ENCODE data around the gene EVC.
"Not testable (repeated sequence)": the region's sequence is repeated elsewhere in the genome, so short reads cannot be mapped to it uniquely, and the experiment has no call there.

Gene EVC

GRCh38 chr4:5708449-5709206, 2.4 kb upstream of the EVC start, which contains the start of gene EVC2:
Gene EVC2, minus strand, starts transcription at chr4:5708559. Its CDS starts 46 bp downstream, at chr4:5708513.
- DNase-seq (ENCODE audit: low spot score) = no peak

GRCh38 chr4:5709207-5709575, 1.8 kb upstream of the EVC start:
- no peak for DNase-seq (ENCODE audit: low spot score)

- DNase-seq (ENCODE audit: low spot score) = no peak
Measured at GRCh38 chr4:5710065-5710960, 688 bp upstream of the EVC start.

GRCh38 chr4:5711479-5712184, 631 bp downstream of the EVC start:
- no peak for DNase-seq (ENCODE audit: low spot score)

DNA sequence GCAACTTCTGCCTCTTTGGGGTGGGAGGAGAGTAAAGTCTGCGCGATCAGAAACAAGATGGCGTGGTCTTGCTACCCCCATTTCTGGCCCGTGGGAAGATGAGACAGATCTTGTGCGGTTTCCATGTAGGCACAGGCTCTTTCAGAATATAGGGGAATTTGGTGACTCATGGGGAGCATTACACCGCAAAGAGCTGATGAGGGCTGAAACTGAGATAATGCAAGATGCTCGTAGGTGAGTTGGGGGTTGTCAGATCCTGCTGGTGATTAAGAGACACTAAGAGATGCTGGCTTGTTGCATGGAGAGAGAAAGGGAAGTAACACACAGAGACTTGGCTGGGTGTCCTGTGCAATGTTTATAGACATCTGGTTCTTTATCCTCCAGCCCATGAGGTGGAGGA, 1.5 kb downstream of the EVC start:
- DNase-seq (ENCODE audit: low spot score) = no peak

GRCh38 chr4:5712931-5713330, 1.9 kb downstream of the EVC start:
- DNase-seq (ENCODE audit: low spot score) = no peak

- no peak for DNase-seq (ENCODE audit: low spot score)
Measured at GRCh38 chr4:5713861-5714260, 2.9 kb downstream of the EVC start.

GRCh38 chr4:5715357-5715756, 4.4 kb downstream of the EVC start:
- DNase-seq (ENCODE audit: low spot score) = no peak

GRCh38 chr4:5716391-5716790, 5.4 kb downstream of the EVC start:
- no peak for DNase-seq (ENCODE audit: low spot score)

DNA sequence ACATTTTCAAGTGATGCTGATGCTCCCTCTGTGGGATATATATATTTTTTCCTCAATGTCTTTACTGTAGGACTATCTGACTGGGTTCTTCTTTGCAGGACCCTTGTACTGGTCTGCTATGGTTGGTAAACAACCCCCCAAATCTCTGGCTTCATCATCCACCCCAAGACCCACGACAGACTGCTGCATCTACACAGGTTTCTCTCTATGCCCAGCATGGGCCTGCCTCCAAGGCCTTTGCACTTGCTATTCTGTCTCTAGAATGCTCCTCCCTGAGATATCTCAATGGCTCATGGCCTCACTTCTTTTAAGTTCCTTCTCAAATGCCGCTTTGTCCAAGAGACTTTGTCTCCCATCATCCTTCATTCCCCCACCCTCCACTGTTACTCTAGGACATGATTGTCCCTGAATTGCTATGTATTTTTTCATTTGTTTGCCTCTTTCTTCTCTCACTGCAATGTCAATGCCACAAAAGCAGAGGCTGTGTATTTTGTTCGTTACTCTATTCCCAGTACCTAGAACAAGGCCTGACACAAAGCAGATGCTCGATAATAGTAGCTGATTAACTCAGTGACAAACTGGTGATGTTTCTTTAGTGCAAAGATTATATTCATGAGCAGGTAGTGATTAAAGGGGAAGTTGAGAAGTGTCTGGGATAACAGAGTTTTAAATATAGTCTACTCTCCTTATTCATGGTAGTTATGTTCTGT, 6.6 kb downstream of the EVC start:
- no peak for DNase-seq (ENCODE audit: low spot score)

- no peak for DNase-seq (ENCODE audit: low spot score)
Measured at GRCh38 chr4:5718411-5718810, 7.4 kb downstream of the EVC start.

DNA sequence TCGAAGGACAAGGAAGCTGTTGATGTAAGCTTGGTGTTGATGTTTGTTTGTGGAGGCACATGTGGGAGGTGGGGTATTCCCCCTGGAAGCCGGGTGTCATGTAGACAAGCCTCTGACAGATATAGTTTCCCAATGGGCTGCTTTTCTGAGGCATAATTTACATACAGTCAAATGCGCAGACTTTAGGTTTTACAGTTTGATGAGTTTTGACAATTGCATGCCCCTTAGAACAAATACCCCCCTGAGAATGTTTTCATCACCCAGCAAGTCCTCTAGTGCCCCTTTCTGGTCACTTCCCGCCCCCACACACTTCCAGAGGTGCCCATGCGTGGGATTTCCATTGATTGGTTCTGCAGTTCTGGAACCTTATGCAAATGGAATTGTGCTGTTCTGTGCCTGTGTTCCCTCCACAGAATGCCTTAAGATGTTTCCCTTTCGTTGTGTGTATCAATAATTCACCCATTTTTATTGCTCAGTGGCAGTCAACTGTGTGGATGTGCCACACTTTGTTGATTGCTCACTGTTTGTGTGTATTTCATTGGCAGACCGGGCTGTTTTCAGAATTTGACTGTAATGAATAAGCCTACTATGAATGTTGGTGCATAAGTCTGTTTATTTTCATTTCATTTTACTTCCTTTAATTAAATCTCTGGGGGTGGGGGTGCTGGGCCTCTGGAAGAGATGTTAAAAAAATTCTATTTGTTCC, 8.5 kb downstream of the EVC start:
- no peak for DNase-seq (ENCODE audit: low spot score)

DNA sequence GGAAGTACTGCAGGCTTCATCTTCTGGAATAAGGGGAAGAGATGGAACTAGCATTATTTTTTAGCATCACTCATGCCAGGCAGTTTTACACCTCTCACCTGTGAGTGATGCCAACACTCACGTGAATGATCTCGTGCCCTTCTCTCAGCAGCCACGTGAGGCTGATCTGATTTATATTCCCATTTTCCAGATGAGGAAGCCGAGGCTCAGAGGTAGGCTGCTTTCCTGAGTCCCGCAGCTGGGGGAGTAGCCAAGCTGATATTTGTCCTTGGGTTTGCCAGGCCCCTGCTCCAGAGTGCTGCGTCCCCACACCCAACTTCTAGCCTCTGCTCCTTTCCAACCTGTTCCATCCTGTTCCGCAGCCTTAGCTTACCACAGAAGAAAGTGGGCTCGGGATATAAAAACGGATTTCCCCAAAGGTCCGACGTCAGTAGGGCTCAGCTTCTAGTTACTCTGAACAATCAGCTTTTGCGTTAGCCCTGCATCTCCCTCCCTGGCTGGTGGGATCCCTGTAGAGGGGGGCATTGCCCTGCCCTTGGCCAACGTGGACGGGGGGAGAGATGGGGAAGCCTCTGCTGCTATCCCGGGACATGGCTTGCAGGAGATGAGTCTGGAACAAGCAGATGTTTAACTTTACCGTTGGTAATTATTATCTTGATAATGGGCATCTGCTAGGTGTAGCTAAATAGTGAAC, 9.3 kb downstream of the EVC start:
- no peak for DNase-seq (ENCODE audit: low spot score)

DNA sequence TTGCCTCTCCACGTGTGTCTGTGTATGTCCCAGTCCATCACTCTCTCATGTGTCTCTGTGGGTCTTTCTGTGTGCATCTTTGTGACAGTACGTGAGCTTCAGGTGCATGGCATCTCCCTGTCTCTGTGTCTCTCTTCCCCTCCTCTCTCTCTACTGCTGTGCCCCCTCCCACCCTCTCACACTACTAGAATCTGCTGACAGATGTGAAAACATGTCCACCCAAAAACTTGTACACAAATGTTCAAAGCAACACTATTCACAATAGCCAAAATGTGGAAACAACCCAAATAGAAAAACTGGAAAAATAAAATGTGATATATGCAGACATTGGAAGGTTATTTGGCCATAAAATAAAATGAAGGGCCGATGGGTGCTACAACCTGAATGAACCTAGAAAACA, 10.0 kb downstream of the EVC start:
- no peak for DNase-seq (ENCODE audit: low spot score)

DNA sequence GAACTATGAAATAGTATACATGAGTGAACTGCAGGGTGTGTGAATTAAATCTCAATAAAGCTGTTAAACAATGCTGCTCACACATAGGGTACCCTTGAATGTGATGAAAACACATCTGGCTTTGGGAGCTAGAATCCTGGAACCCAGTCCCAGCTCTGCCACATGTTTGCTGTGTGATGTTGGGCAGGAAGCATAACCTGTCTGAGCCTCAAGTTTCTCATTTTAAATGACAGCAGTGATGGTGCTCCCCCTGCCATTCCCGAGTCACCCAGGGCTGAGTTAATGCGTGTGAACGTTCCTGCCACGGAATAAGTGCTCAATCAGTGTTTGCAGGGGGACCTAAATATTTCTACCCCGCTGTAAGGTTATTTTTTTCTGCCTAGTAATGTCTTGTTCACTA, 10.9 kb downstream of the EVC start:
- DNase-seq (ENCODE audit: low spot score) = no peak

DNA sequence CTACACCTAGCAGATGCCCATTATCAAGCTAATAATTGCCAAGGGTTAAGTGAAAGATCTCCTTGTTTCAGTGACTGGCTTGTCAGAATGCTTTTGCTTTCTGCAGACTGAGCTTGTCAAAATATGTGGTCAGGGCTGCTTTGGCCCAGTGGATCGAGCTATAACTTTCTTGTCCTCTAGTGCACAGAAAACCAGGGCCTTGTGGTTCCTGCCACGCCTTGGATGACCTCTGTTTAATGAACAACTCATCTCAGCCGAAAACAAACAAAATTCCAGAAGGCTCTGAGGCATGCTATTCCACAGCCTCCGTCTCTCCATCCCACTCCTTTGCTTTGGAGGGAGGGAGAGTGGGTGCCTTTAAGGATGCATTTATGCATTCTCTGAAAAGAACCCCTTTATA, 11.3 kb downstream of the EVC start:
- no peak for DNase-seq (ENCODE audit: low spot score)

- no peak for DNase-seq (ENCODE audit: low spot score)
Measured at GRCh38 chr4:5724377-5724776, 13.4 kb downstream of the EVC start.

DNA sequence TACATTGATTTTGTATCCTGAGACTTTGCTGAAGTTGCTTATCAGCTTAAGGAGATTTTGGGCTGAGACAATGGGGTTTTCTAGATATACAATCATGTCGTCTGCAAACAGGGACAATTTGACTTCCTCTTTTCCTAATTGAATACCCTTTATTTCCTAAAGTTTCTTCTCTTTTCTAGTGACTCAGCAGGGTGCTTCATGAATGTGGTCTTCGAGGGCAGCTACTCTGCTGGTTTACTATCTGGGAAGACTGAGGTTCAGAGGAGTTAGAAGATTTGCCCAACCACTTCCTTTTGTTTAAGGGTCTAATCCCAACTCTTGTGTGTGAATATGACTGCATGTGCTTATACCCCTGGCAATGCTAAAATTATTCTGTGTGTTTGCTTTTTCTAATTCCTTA, 17.4 kb downstream of the EVC start:
- DNase-seq (ENCODE audit: low spot score) = not testable (repeated sequence)

- DNase-seq (ENCODE audit: low spot score) = no peak
Measured at GRCh38 chr4:5730436-5730835, 19.4 kb downstream of the EVC start.
